Rectal smooth muscle tissue (tissue), 1 donor: ENCODE data around the gene PPARG.

Experiments used
- H3K27ac ChIP-seq: one replicate; pipeline ENCODE4 v1.7.0; 2013; ENCODE audit warnings: low read depth, low read length, inconsistent platforms
- H3K27me3 ChIP-seq: one replicate; pipeline ENCODE4 v1.7.0; 2013; ENCODE audit warnings: low read length; ENCODE audit not compliant: control insufficient read depth, insufficient read depth
- H3K36me3 ChIP-seq: one replicate; pipeline ENCODE4 v1.7.0; 2013; ENCODE audit warnings: low read length; ENCODE audit not compliant: control insufficient read depth, insufficient read depth
- H3K4me1 ChIP-seq: one replicate; pipeline ENCODE4 v1.7.0; 2013; ENCODE audit warnings: low read length; ENCODE audit not compliant: control insufficient read depth, insufficient read depth
- H3K4me3 ChIP-seq: one replicate; pipeline ENCODE4 v1.7.0; 2013; ENCODE audit warnings: low read length
- H3K9ac ChIP-seq: one replicate; pipeline ENCODE4 v1.7.0; 2013; ENCODE audit warnings: low read length

The PPARG gene

DNA sequence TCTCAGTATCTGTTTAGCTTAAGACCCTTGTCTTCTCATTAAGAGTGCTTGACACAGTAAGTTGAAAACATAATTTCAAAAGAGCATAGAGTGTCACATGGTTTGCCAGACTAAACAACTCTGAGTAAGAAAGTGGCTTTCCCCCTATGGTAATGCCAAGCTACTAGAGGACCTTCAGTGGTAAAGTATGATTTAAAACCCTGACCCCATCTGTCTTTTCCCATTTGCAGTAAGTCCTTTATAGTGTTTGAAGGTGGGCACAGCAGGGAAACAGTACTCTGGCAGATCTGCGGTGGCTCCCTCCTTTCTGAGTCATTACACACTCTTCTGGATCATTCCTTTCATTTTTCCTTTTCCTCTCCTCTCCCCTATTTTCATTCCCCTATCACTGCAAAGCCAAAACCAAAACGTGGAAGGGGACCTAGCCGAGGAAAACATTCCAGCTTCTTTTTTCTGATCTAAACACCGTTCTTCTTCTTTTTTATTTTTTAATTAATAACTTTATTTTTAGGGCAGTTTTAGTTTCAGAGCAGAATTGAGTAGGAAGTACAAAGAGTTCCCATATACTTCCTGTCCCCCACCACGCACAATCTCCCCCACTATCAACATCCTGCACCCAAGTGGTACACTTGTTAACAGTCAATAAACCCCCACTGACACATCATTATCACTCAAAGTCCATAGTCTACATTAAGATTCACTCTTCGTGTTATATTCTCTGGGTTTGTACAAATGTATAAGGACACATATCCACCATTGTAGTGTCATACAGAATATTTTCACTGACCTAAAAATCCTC, 74.7 kb downstream of the PPARG start:
- H3K36me3 ChIP-seq = no peaks in the 10 kb centered on the region
- no peak overlapping the region for H3K9ac ChIP-seq
- H3K27me3 ChIP-seq = no peaks in the 10 kb centered on the region
- H3K27ac ChIP-seq = no peak overlapping the region
- H3K4me1 ChIP-seq = no peaks in the 10 kb centered on the region
- H3K4me3 ChIP-seq = no peak overlapping the region

DNA sequence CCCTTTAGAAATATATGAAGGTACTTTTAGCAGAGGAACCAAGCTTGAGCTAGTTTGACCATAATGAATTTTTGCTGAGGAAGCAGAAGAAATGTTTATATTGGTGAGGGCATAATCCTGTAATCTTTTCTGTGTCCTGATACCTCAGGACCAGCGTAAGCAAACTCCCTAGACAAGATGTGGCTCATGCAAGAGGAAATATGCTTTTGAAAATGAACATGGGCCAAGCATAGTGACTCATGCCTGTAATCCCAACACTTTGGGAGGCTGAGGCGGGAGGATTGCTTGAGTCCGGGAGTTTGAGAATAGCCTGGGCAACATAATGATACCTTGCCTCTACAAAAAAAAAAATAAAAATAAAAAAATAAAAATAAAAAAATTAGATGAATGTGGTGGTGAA, 78.5 kb downstream of the PPARG start:
- H3K4me3 ChIP-seq = no peak overlapping the region
- H3K9ac ChIP-seq = no peak overlapping the region
- H3K4me1 ChIP-seq = no peaks in the 10 kb centered on the region

DNA sequence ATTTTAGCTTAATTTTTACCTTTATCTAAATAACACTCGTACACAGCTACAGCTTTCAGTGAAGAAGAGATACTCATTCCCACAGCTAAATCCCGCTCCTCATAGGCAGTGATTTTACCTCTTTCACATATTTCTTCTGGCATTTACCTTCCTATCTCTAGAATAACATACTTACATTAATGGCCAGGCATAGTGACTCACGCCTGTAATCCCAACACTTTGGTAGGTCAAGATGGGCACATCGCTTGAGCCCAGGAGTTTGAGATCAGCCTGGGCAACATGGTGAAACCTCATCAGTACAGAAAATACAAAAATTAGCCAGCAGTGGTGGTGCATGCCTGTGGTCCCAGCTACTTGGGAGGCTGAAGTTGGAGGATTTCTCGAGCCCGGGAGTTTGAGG, 80.2 kb downstream of the PPARG start:
- no peak overlapping the region for H3K4me3 ChIP-seq
- H3K36me3 ChIP-seq = no peaks in the 10 kb centered on the region
- no peak overlapping the region for H3K27ac ChIP-seq
- no peaks in the 10 kb centered on the region for H3K4me1 ChIP-seq
- no peak overlapping the region for H3K9ac ChIP-seq
- H3K27me3 ChIP-seq = no peaks in the 10 kb centered on the region

More for the DNA sequence above, 78.5 kb downstream of the PPARG start:
- Histone ChIP-seq H3K36me3 (no peaks in the 10 kb centered on the region), H3K27ac (no peak overlapping the region), H3K27me3 (no peaks in the 10 kb centered on the region)

DNA sequence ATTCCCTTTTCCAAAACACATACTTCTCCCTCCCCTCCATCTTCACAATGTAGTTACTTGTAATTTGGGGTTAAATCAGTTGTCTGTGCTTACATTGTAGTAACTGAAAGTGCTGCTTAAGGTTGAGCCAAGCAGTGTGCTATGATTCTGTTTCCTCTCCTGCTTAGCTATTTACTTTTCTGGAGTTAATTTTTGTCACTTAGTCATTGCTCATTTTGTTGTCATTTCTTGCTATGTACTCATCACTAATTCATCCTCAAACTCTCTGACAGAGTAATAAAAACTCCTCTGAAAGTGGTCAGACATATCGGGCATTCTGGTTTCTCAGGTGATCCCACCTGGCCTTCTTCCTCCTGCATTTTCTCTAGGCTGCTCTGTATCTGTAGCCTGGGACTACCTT, 80.7 kb downstream of the PPARG start:
- H3K27ac ChIP-seq = no peak overlapping the region
- no peaks in the 10 kb centered on the region for H3K27me3 ChIP-seq
- H3K36me3 ChIP-seq = no peaks in the 10 kb centered on the region
- H3K4me3 ChIP-seq = no peak overlapping the region
- no peaks in the 10 kb centered on the region for H3K4me1 ChIP-seq
- no peak overlapping the region for H3K9ac ChIP-seq

DNA sequence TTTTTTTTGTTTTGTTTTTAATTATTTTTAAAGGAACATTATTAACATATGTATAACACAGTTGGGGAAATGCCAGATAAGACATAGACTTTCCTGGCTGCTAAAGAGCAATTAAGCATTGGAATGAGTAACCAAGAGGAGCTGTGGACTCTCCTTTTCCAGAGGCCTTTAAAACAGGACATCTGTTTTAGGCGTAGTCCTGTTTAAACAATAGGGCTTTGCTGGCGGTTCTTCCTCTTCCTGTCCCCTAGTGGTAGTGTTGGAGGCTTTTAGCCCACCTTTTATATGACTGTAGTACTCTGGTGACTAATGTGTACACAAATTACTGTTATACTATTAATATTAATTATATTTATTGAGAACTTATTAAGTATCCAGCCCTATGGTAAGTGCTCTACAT, 81.9 kb downstream of the PPARG start:
- H3K27ac ChIP-seq = no peak overlapping the region
- H3K4me1 ChIP-seq = no peaks in the 10 kb centered on the region
- H3K36me3 ChIP-seq = no peaks in the 10 kb centered on the region
- no peak overlapping the region for H3K9ac ChIP-seq
- no peak overlapping the region for H3K4me3 ChIP-seq
- H3K27me3 ChIP-seq = no peaks in the 10 kb centered on the region

DNA sequence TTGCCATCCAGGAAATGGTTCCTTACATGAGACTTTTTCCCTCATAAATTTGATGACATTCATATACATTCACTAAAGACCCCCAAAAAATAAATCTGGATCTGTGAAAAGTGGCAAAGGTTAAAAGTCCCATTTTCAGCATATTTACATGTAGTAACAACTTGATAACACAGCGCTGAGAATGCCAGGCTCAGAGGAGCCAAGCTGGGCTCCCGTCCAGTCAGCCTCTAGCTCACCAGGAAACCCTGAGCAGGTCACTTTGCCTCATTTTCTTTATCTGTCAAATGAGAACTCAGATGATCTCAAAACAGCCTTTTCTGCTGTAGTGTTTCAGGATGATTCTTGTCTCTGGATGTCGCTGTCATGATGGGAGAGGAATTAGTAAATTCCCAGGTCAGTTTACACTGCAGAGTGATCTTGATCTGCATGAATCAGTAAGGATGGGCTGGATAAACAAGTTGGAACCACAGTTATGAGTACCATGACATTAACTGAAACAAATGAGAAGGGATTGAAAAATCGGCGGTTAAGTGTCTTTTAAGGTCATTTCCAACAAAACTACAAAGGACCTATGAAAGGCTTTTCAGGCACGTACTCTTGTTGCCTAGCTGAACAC, 82.8 kb downstream of the PPARG start:
- Histone ChIP-seq H3K36me3 (no peaks in the 10 kb centered on the region), H3K4me3 (no peak overlapping the region), H3K9ac (no peak overlapping the region), H3K27ac (no peak overlapping the region), H3K4me1 (no peaks in the 10 kb centered on the region), H3K27me3 (no peaks in the 10 kb centered on the region)

DNA sequence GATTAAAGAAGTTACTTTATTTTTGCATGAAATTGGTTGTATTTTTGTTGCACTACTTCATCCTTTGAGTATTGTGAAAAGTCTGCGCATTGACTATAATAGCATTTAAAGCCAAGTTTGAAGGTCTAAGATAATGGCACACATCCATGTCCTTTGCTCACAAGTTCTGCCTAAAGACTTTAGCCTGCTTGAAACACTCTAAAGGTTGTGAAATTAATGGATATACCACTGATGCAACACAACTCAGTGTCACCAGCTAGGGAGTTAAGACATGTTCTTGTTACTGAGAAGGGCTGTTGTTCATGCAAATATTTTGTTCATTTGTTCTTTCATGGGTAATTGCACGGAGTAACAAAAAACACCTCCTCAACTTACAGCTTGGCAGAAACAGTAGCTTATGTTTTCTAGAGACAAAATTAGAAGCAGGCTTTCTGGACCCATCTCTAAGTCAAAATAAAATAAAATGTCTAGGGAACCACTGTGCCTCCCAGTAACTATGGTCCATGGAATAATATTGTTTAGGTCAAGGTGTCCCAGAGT, 83.9 kb downstream of the PPARG start:
- no peaks in the 10 kb centered on the region for H3K27me3 ChIP-seq
- no peak overlapping the region for H3K27ac ChIP-seq
- H3K9ac ChIP-seq = no peak overlapping the region
- H3K4me3 ChIP-seq = no peak overlapping the region
- H3K4me1 ChIP-seq = no peaks in the 10 kb centered on the region
- no peaks in the 10 kb centered on the region for H3K36me3 ChIP-seq

DNA sequence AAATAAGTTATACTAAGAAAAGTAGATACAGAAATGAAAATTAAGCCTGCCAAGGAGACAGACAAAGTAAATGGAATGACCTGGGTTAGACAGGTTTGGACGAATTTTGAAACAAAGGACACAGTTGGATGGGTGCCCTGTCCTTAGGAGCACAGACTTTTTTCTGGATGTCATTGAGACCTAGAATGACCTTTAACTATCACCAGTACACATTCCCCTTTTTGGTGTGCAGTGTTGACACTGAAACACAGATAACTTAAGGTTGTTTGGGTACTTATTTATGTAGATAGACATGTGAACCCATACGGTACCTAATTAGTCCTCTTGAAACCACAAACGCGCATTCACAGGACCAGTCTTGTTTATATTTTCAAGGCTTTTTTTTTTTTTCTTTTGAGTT, 86.7 kb downstream of the PPARG start:
- no peak overlapping the region for H3K4me3 ChIP-seq
- no peaks in the 10 kb centered on the region for H3K27me3 ChIP-seq
- no peak overlapping the region for H3K27ac ChIP-seq
- H3K4me1 ChIP-seq = no peaks in the 10 kb centered on the region
- no peaks in the 10 kb centered on the region for H3K36me3 ChIP-seq
- no peak overlapping the region for H3K9ac ChIP-seq

DNA sequence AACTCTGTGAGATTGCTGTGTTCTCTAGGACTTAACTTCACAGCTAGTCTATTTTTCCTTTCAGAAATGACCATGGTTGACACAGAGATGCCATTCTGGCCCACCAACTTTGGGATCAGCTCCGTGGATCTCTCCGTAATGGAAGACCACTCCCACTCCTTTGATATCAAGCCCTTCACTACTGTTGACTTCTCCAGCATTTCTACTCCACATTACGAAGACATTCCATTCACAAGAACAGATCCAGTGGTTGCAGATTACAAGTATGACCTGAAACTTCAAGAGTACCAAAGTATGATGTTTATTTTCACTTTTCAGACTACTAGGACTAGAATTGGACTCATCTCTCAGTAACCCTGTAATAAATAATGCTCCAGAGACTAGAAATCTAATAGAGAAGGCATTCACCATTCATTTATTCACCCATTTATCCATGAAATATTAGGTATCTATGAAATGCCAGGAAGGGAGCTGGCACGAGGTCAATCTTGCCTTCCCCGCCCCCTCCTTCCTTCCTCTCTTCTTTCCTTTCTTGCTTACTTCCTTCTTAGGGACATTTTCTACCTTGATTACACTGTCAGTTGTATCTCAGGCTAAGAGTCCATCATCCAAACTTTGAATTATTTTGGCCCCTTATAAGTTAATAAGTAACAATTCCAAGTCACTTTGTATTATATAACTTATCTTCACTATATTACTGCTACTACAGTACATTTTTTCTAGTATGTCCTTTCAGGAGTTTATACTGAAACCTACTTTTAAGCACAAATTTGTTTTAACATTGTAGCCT, 91.0 kb downstream of the PPARG start:
- Histone ChIP-seq H3K27ac (no peak overlapping the region), H3K4me1 (no peaks in the 10 kb centered on the region), H3K9ac (no peak overlapping the region), H3K4me3 (no peak overlapping the region), H3K27me3 (no peaks in the 10 kb centered on the region), H3K36me3 (no peaks in the 10 kb centered on the region)

DNA sequence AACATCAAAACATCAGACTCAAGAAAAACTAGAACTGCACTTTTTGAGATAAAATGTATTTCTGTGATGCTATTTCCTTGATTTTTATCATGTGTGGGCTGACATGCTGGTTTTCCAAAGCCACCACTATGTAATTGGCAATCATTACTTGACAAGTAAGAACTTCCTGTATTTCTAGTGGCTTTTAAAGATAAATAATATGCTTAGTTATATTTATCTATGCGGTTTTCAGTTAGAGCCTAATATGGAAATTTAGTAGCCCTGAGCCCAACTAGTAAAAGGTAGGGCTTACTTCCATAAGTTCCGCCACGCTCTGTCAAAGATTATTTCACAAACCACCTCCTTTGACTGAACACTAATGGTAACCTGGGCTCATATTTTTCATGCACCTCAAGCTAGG, 91.6 kb downstream of the PPARG start:
- Histone ChIP-seq H3K36me3 (no peaks in the 10 kb centered on the region), H3K27ac (no peak overlapping the region)

DNA sequence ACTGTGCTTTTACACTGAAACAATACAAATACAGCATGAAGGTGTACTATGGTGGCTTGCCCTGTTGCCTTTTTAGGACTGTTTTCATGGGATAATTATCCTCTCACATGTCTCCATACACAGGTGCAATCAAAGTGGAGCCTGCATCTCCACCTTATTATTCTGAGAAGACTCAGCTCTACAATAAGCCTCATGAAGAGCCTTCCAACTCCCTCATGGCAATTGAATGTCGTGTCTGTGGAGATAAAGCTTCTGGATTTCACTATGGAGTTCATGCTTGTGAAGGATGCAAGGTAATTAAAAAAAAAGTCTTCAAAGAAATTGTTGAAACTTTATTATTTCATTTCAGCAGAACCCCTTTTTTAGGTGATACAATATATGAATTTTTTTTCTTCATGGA, 92.3 kb downstream of the PPARG start:
- Histone ChIP-seq H3K27me3 (no peaks in the 10 kb centered on the region), H3K4me3 (no peak overlapping the region), H3K27ac (no peak overlapping the region), H3K9ac (no peak overlapping the region), H3K36me3 (no peaks in the 10 kb centered on the region), H3K4me1 (no peaks in the 10 kb centered on the region)

More for the DNA sequence above, 91.6 kb downstream of the PPARG start:
- no peak overlapping the region for H3K9ac ChIP-seq
- H3K4me3 ChIP-seq = no peak overlapping the region
- H3K4me1 ChIP-seq = no peaks in the 10 kb centered on the region
- H3K27me3 ChIP-seq = no peaks in the 10 kb centered on the region

DNA sequence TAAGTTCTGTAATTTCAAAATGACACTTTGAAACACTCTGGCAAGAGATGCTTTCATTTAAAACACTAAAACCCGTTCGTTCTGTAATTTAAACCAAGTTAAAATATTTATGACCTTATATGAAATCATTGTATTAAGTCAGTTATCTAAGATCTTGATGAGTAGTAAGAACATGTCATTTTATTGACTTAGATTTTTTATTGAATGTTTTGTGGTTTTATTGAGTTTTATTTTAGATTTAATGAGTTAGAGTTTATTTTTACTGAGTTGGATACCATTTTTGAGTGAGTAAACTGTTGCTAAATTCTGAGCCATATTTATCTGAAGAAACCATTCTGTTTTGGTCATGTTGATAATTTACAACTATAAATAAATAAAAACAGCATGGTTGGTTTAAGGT, 94.3 kb downstream of the PPARG start:
- H3K27me3 ChIP-seq = no peaks in the 10 kb centered on the region
- H3K27ac ChIP-seq = no peak overlapping the region
- no peaks in the 10 kb centered on the region for H3K4me1 ChIP-seq
- H3K36me3 ChIP-seq = no peaks in the 10 kb centered on the region
- no peak overlapping the region for H3K9ac ChIP-seq
- H3K4me3 ChIP-seq = no peak overlapping the region
